GM12872 (cell line): ENCODE measurements around the gene SMAD5.

ENCODE experiments used
- TF ChIP-seq, protein P1 (sequence below): IDR thresholded peaks from 3 replicates; pipeline ENCODE4 v1.5.1; 2011; ENCODE audit warnings: low read depth, mild to moderate bottlenecking, low read length, moderate library complexity; ENCODE audit not compliant: insufficient read depth

The SMAD5 gene

DNA sequence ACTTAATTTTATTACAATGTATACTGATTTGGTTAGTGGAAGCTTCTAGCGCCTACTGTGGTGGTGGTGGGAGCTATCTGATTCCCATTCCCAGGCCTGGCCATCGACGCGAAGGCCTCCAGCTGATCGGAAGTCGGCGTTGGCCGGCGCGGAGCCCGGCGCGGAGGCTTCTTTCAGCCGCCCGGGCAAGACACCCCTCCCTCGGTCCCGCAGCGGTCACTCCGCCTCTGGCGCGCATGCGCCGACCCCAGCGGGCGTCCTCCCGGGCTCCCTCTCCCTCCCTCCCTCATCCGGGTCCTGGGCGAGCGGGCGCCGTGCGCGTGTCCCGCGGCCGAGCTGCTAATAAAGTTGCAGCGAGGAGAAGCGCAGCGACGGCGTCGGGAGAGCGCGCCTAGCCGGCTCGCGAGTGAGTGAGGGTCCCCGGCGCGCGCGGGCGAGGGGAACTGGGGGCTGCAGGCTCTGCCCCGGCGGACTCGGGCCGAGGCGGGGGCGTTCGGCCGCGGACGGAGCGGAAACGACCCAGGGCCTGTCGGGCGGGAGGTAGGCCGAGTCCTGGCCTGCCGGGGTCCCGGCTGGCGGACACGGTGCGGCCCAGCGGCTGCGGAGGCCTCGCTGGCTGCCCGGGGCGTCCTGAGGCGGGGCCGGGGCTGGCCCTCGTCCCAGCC lies at the start of gene SMAD5:
Gene SMAD5, plus strand, starts transcription at position 289 of the 665 bp plus-strand sequence. CDS start 20,916 bp downstream, outside the sequence.
- TF ChIP-seq, protein P1, sequence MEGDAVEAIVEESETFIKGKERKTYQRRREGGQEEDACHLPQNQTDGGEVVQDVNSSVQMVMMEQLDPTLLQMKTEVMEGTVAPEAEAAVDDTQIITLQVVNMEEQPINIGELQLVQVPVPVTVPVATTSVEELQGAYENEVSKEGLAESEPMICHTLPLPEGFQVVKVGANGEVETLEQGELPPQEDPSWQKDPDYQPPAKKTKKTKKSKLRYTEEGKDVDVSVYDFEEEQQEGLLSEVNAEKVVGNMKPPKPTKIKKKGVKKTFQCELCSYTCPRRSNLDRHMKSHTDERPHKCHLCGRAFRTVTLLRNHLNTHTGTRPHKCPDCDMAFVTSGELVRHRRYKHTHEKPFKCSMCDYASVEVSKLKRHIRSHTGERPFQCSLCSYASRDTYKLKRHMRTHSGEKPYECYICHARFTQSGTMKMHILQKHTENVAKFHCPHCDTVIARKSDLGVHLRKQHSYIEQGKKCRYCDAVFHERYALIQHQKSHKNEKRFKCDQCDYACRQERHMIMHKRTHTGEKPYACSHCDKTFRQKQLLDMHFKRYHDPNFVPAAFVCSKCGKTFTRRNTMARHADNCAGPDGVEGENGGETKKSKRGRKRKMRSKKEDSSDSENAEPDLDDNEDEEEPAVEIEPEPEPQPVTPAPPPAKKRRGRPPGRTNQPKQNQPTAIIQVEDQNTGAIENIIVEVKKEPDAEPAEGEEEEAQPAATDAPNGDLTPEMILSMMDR, result no peak

- TF ChIP-seq, protein P1, result no peak
Observed at GRCh38 chr5:136084698-136085097, 47.9 kb upstream of the SMAD5 start.

- TF ChIP-seq, protein P1, result no peak
Observed at GRCh38 chr5:136086783-136087566, 45.7 kb upstream of the SMAD5 start.

- TF ChIP-seq, protein P1, result no peak
Observed at GRCh38 chr5:136087961-136088871, 44.4 kb upstream of the SMAD5 start.

DNA sequence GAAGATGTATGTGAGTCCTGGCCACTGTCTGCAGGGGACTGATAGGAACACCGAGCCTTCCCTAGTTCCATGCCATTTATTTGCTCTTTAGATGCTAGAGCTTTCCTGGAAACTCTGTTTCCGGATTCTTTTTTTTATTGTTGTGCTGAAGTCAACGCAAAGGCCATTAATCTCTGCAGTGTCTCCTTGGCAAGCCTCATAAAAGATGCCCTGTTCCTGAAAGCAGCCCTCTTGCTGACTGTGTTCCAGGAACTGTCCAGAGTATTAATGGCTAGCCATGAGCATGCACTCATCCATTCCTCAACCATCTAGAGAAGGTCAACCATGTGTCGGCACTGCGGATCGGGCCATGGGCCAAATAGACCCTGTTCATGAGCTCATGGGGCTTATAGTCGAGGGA lies 42.9 kb upstream of the SMAD5 start:
- TF ChIP-seq, protein P1, result no peak

- TF ChIP-seq, protein P1, result no peak
Observed at GRCh38 chr5:136090319-136090718, 42.3 kb upstream of the SMAD5 start.

GRCh38 chr5:136094189-136094912 lies 38.3 kb upstream of the SMAD5 start:
- TF ChIP-seq, protein P1, result no peak
